SH-SY5Y (cell line): ENCODE measurements around the gene KIF1A.

Source experiments
- GATA2 ChIP-seq: IDR thresholded peaks from 2 replicates; pipeline ENCODE4 v1.6.1; 2011; ENCODE audit warnings: mild to moderate bottlenecking, low read depth, low read length
- GATA3 ChIP-seq: IDR thresholded peaks from 2 replicates; pipeline ENCODE4 v1.6.1; 2011; ENCODE audit warnings: low read depth, mild to moderate bottlenecking, low read length, moderate library complexity

DNA sequence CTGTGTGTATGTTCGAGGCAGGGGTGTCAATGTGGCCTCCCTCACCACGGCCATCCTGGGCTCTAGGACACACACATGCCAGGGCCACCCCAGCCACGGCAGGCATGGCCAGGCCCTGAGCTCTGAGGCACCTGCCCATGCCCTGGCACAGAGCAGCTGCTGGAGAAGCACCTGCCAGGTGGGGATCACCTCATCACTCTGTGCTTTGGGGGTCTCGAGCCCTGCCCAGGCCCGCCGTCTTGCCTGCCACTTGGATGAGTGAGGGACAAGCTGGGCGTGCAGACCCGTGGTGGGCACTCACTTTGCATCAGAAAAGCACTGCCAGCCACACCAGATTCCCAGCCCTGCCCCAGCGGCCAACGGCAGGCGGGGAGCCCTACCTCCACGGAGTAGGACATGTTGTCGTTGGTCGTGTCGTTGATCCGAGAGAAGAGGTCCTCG lies 33.1 kb downstream of the KIF1A start:
- no peak for TF ChIP-seq GATA3
- TF ChIP-seq GATA2, result no peak
